ENCODE measurements around the gene SLC6A19.

Gene SLC6A19

GRCh38 chr5:1268056-1268455 lies 66.7 kb downstream of the SLC6A19 start:
- no peak for DNase-seq

GRCh38 chr5:1268666-1269065 lies 67.3 kb downstream of the SLC6A19 start:
- DNase-seq: no peak

GRCh38 chr5:1270426-1270825 lies 69.0 kb downstream of the SLC6A19 start:
- no peak for DNase-seq

- DNase-seq: no peak
Observed at GRCh38 chr5:1270933-1271914, 69.8 kb downstream of the SLC6A19 start.

DNA sequence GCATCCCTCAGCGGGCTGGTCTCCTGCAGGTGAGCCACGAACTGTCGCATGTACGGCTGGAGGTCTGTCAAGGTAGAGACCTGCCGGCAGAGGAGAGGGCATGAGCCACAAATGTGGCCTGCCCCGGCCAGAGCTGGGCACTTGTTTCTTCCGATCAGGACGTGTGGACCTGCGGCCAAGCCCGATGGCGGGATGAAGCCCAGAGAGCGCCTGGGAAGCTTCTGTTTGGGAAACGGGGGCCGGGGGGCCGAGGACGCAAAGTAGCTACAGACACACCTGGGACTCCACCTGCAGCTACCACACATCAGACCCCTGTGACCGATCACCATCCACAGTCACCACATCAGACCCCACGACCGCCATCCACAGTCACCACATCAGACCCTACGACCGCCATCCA lies 70.8 kb downstream of the SLC6A19 start:
- no peak for DNase-seq

DNA sequence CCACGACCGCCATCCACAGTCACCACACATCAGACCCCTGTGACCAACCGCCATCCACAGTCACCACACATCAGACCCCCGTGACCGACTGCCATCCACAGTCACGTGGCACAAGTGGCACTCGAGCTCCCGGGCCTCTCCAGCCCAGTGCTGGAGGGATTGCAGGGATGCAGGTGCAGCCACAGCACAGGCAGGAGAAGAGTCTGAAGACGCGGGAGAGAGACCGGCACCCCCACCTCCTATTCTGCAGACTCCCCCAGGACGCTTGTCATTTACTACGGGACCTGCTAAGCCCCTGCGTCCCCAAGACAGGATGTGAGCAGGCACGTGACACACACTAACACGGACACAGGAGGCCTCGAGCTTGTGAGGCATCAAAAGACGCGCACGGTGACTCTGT lies 72.3 kb downstream of the SLC6A19 start:
- no peak for DNase-seq

DNA sequence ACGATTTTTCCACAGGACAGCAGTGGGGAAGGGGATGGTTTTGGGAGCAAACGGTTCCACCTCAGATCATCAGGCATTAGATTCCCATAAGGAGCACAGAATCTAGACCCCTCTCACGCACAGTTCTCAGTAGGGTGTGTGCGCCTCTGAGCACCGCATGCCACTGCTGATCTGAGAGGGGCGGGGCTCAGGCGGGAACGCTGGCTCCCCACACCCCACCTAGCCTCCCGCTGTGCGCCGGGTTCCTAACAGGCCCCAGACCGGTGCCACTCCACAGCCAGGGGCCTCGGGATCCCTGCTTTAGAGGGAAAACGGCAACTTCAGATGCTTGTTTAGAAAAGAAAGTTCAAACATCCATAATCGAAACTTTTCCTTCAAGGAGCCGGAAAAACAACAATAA lies 73.1 kb downstream of the SLC6A19 start:
- no peak for DNase-seq

All from suppressor macrophage (primary cell).